ENCODE measurements around the gene SEC11C.
"Not testable (repeated sequence)": the region's sequence is repeated elsewhere in the genome, so short reads cannot be mapped to it uniquely, and the experiment has no call there.

Gene SEC11C

DNA sequence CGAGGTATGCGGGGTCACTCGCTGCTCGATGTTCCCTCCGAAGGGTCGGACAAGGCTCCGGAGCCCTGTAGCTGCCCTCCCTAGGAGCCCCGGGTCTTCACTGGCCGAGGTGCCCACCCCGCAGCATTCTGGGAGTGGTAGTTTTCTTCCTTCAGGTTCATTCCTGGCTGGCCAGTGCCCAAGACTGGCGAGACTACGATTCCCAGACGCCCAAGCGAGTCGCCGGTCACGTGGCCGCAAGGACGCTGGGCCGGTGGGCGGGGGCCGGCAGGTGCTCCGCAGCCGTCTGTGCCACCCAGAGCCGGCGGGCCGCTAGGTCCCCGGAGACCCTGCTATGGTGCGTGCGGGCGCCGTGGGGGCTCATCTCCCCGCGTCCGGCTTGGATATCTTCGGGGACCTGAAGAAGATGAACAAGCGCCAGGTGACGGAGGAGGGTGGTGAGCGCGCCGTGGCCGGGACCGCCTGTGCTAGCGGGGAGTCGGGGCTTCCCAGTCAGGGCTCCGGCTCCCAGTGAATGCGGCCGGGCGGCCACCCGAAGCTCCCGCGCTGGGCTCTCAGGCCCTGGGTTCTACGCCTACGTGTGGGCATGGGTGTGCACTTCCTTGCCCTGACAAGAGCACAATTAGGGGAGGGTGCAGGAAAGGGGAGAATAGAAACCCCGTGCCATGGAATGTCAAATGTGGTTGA lies at the start of gene SEC11C:
Gene SEC11C, plus strand, starts transcription at position 270 of the 687 bp plus-strand sequence. Its CDS starts 65 bp downstream, at position 335.
- peak; percentile 92 for DNase-seq (ENCODE audit: low read depth)

DNA sequence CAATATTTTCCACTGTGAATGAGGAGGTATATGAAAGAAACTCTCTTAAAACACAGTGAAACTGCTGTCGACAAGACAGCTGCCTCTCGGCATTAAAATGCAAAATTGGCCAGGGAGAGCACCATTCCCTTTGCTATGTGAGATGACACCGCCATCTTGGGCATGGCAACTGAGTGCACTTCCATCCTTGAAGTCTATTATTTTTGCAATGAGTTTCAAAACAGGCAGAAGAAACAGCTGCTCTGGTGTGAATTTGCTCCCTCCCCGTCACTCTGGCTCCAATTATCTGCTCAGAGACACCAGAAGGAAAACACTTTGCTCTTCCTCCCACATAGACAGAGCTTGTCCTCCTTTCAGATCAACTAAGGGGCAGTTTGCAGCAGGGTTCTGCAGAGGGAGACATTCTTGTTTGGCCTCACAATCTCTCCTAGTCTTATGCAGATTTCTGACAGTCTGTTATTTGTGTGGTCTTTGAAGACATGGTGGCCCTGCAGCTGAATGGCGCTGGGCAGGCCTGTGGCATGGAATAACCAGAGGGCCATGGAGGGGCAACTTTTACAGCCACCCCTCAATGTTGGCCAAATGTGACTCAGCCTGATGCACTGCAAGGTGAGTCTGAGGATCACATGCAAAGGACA lies 48.6 kb upstream of the SEC11C start:
- DNase-seq (ENCODE audit: low read depth): no peak

- DNase-seq (ENCODE audit: low read depth): no peak
Observed at GRCh38 chr18:59093668-59094067, 46.0 kb upstream of the SEC11C start.

DNA sequence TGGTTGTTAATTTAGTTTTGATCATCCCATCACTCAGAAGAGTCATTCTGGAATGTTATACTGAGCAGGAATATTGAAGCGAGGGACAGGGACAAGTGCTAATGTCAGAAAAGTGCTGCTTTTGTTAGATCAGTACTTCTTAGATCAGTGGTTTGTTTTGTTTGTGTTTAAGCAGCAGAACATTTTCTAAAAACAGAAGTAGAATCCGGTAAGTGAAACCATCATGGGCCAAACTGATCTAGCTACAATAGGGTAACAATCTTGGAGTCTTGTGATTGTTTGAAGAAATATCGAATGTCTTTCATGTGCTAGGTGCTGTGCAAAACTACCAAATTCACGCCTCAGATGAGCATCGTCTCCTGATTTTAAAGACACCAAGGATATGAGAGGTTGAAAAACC lies 45.1 kb upstream of the SEC11C start:
- no peak for DNase-seq (ENCODE audit: low read depth)

GRCh38 chr18:59096098-59096789 lies 43.4 kb upstream of the SEC11C start:
- no peak for DNase-seq (ENCODE audit: low read depth)

DNA sequence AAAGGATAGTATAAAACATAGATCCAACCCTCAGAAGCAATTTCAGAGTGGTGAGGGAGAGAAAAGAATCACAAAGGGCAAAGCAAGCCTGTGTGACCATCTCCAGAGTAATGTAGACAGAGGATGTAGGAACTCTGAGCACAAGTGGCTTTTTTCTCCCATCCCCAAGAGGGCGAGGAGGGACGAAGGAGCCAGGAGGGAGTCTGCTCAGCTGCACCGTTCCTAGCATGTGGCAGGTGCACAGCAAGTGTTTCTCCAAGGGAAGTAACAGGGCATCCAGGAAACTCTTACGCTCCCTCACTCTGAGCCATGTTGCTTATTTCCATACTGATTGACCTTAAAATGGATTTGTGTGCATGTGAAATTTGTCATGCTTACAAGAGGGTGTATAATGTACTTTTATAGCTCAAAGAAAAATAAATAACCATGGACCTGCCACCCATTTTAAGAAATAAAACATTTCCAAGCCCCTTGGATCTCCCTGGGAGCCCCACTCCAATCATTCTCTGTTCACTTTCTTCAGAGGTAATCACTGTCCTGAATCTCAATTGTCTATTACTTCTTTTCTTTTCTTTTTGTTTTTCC lies 37.8 kb upstream of the SEC11C start:
- no peak for DNase-seq (ENCODE audit: low read depth)

- DNase-seq (ENCODE audit: low read depth): no peak
Observed at GRCh38 chr18:59109375-59109774, 30.3 kb upstream of the SEC11C start.

- DNase-seq (ENCODE audit: low read depth): no peak
Observed at GRCh38 chr18:59114160-59114559, 25.5 kb upstream of the SEC11C start.

DNA sequence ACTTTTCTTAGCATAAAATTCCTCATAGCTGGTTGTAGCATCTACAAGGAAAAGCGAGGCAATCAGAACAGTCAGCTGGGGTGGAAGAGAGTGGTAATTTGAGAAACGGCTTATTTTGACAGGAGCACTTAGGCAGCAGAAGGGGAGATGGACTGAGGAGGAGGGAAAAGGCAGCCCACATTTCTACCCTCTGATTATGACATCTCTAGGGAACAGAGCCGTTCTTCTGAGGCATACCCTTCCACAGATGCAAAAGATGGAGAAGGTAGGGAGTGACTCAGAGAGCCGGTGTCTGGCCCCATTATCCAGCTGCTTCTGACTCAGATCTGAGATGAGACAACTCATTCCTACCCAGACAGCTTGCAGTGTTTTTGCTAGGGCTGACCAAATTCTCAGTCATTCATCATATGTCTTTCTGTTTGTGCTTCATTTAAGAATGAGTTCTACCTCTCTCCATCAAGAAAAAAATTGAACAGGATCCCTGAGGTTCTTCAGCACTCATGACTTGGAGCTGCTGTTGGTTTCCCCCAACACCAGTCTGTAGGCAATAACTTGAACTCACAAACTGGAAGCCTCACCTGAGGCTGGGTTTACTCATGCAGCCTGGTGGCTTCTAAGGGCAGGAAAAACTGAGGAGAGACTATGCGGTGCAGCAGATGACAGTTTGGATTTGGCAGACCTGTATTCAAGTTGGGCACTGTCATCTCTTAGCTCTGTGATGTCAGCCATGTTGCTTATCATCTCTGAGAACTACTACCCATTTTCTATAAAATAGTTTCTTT lies 15.9 kb upstream of the SEC11C start:
- DNase-seq (ENCODE audit: low read depth): no peak

DNA sequence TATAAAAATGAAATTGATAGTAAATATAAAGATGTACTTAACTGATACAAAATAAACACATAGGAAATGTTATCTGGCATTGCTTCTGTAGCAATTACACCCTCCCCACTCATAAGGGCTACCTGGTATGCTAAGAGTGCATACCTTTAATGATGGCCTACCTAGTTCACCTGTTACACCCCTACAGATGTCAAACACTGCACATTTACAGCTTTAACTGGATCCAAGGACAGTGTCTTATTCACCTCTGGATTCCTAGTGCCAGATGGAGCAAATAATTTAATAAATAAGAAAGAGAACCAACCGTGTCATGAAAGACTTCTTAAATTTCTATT lies 15.3 kb upstream of the SEC11C start:
- DNase-seq (ENCODE audit: low read depth): no peak

GRCh38 chr18:59127047-59127446 lies 12.6 kb upstream of the SEC11C start:
- DNase-seq (ENCODE audit: low read depth): no peak

DNA sequence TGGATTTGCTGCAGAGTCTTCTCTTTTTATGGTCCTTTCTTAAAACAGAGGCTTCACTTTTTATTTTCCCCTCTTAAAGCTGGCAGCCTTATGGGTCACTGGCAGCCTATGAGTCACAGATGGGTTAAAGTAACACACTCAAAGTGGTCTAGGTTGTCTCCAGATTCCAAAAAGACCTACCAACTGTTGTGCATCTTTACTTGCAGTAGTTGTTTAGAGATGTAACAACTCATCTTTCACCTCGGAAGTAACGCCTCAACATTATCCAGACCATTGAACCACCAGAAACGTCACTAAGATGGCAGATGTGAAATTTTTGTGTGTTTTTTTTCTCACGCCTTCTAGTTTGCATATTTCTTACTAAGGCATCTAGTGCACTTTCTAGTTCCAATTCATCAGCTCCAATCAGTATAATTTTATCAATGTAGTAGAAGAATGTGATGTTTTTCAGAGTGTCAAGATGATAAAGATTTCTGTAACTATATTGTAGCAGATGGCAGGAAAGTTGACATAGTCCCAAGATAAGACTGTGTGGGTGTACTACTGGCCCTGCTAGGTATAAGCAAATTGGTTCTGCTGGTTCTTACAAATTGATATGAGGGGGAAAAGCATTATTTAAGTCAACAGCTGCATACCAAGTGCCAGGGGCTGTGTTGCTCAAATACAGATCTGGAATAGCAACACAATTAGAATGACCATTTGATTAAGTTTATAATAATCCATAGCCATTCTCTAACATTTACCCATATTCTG lies 9.6 kb upstream of the SEC11C start:
- no peak for DNase-seq (ENCODE audit: low read depth)

DNA sequence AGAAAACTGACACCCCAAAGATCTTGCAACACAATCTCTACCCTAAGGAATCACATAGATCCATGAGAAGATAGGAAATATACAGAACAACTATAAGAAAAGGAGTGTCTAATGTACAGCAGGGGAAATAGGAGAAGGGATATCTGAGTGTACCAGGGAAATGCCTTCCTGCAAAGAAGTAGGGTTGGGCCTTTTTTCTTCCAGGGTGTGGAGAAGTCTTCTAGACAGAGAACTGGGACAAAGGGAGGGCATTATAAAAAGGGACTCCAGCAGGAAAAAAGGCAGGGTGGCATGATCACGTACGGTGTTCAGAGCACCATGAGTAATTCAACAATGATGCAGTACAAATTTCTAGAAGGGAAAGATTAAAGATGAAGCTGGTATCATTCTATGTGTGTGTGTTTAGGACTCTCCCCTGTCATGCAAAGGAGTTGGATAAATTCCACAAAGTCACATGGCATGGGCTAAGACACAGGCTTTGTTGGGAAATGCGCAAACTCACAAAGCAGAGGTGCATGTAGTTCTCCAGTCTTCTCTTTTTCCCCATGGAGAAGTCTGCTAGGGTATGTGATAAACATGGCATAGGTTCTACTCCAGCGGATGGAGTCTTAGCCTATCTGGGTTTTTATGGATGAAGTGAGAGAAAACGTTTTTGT lies 6.7 kb upstream of the SEC11C start:
- no peak for DNase-seq (ENCODE audit: low read depth)

DNA sequence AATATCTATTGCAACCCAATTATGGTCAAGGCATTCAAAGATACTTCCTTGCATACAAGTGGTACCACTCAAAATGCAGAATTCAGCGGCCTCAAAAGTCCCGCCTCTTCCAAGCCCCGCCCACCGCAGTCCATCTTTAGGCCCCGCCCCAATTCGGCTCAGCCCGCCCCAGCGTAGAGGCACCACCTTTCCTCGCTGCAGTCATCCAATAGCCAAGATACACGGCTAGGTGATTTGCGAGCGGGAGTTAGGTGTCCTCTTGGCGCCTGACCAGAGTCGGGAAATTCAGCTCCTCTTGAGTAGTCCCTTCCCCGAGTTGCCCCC lies 431 bp upstream of the SEC11C start:
- peak; percentile 88 for DNase-seq (ENCODE audit: low read depth)

- no peak for DNase-seq (ENCODE audit: low read depth)
Observed at GRCh38 chr18:59140302-59140885, 710 bp downstream of the SEC11C start.

GRCh38 chr18:59141294-59142068 lies 1.8 kb downstream of the SEC11C start:
- DNase-seq (ENCODE audit: low read depth): no peak

GRCh38 chr18:59142274-59142673 lies 2.6 kb downstream of the SEC11C start:
- no peak for DNase-seq (ENCODE audit: low read depth)

- DNase-seq (ENCODE audit: low read depth): not testable (repeated sequence)
Observed at GRCh38 chr18:59142800-59143416, 3.2 kb downstream of the SEC11C start.

- no peak for DNase-seq (ENCODE audit: low read depth)
Observed at GRCh38 chr18:59143441-59143840, 3.8 kb downstream of the SEC11C start.

All from stimulated activated CD8-positive, alpha-beta memory T cell treated with anti-CD3 and anti-CD28 coated beads, Interleukin-15, amount 100 ng/mL, for 1 hour (primary cell).